ENCODE results near the gene ACOT4. TPM values are rescaled to one million over a fixed set of nuclear protein-coding genes. Genes with fewer than 3 reads are reported as not detected.

The ACOT4 gene, protein sequence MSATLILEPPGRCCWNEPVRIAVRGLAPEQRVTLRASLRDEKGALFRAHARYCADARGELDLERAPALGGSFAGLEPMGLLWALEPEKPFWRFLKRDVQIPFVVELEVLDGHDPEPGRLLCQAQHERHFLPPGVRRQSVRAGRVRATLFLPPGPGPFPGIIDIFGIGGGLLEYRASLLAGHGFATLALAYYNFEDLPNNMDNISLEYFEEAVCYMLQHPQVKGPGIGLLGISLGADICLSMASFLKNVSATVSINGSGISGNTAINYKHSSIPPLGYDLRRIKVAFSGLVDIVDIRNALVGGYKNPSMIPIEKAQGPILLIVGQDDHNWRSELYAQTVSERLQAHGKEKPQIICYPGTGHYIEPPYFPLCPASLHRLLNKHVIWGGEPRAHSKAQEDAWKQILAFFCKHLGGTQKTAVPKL
- 0.77 and 1.4 TPM in 2 replicates for total RNA-seq

DNA sequence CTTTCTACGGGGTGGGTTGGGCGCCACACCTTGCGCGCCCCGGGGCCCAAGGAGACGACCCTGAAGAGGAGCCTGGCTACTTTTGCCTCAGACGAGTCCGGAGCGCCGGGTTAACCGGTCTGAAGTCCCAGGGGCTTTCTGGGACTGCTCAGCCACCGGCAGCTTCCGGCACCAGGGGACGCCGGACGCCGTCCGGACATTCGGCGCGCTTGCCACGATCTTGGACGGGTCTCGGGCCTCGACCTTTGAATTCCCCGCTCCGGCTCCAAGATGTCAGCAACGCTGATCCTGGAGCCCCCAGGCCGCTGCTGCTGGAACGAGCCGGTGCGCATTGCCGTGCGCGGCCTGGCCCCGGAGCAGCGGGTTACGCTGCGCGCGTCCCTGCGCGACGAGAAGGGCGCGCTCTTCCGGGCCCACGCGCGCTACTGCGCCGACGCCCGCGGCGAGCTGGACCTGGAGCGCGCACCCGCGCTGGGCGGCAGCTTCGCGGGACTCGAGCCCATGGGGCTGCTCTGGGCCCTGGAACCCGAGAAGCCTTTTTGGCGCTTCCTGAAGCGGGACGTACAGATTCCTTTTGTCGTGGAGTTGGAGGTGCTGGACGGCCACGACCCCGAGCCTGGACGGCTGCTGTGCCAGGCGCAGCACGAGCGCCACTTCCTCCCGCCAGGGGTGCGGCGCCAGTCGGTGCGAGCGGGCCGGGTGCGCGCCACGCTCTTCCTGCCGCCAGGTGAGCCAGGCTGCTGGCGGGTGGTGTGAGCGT, at the start of gene ACOT4:
ACOT4 (plus strand) TSS at position 184 of the 760 bp plus-strand sequence; CDS start at position 271, 87 bp downstream.

DNA sequence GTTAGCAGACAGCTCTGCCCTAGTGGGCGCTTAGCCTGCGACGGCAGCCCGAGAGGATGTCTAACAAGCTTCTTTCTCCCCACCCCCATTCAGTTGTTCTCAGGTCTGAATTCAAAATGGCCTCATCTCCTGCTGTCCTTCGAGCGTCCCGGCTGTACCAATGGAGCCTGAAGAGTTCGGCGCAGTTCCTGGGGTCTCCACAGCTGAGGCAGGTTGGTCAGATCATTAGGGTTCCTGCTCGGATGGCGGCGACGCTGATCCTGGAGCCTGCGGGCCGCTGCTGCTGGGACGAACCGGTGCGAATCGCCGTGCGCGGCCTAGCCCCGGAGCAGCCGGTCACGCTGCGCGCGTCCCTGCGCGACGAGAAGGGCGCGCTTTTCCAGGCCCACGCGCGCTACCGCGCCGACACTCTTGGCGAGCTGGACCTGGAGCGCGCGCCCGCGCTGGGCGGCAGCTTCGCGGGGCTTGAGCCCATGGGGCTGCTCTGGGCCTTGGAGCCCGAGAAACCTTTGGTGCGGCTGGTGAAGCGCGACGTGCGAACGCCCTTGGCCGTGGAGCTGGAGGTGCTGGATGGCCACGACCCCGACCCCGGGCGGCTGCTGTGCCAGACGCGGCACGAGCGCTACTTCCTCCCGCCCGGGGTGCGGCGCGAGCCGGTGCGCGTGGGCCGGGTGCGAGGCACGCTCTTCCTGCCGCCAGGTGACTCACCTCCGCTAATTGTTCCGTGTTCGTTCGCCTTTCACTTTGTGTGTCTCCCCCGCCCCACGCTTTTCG, 22.3 kb upstream of the ACOT4 start, which contains the start of gene ACOT2:
ACOT2 (plus strand) TSS at position 29 of the 774 bp plus-strand sequence; CDS start at position 57, 28 bp downstream.

DNA sequence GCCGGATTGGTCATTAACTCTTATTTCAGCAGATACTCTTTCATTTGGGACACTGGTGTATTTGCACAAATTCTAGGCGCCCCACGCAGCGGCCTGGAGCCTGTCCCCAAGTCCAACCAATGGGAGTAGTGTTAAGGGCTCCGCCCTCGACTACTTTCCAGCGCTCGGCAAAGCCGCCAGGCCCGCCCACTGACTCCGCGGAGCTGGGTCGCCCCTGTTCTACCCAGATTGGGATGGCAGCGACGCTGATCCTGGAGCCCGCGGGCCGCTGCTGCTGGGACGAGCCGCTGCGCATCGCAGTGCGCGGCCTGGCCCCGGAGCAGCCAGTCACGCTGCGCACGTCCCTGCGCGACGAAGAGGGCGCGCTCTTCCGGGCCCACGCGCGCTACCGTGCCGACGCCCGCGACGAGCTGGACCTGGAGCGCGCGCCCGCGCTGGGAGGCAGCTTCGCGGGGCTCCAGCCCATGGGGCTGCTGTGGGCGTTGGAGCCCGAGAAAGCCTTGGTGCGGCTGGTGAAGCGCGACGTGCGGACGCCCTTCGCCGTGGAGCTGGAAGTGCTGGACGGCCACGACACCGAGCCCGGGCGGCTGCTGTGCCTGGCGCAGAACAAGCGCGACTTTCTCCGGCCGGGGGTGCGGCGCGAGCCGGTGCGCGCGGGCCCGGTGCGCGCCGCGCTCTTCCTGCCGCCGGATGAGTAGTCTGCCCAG, 20.8 kb downstream of the ACOT4 start, which contains the start of gene ACOT6:
ACOT6 (plus strand) TSS at position 179 of the 707 bp plus-strand sequence; CDS start at position 234, 55 bp downstream.

DNA sequence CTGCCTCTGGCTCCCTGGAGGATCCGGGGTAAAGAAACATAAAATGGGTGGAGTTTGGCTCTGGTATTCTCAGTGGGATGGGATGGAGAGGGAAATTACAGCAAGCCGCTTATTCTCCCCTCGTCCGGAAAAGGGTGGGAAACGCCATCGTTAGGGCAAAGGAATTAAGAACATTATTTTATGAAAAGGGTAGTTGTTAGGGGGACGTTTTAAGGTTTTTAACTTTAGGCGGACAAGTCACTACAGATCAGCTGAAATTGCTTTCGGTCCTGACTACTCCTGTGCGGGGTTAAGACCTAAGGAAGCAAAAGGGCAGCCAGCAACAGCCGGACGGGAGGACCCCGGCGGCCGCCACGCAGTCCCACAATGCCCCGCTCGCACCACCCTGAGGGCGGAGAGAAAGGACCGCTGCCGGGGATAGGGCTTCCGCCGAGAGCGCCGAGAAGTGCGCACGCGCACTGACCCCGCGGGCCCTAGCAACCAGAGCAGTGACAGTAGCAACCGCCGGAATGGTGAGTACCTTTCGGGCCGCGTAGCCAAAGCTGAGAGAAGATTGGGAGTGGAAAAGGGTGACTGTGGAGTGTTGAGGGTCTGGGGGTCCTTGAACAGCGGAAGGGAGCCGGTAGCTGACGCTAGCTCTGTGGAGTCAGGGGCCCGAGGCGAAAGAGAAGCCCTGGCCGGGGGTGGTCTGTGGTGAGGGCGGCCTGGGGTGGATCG, 53.0 kb downstream of the ACOT4 start, which contains the start of gene DNAL1:
DNAL1 (plus strand) TSS at position 456 of the 717 bp plus-strand sequence; CDS start at position 510, 54 bp downstream.

Other genes starting within 250 kb of the ACOT4 start
- gene NUMB, start 133.3 kb upstream of the ACOT4 start, total RNA-seq, result 29.3 and 46.4 TPM in 2 replicates
- 13.8 and 25.1 TPM in 2 replicates for gene RIOX1, start 100.9 kb upstream of the ACOT4 start, total RNA-seq
- 1.7 and 4.5 TPM in 2 replicates for gene ACOT1, start 54.7 kb upstream of the ACOT4 start, total RNA-seq
- gene HEATR4, start 32.9 kb upstream of the ACOT4 start, total RNA-seq, result 0.19 and 0.28 TPM in 2 replicates
- gene ACOT2, start 22.7 kb upstream of the ACOT4 start, total RNA-seq, result 23.8 and 30.2 TPM in 2 replicates
- gene ACOT6, start 20.6 kb downstream of the ACOT4 start, total RNA-seq, result 0.28 TPM in 1 of 2 replicates, not detected in the other
- gene DNAL1, start 53.1 kb downstream of the ACOT4 start, total RNA-seq, result 7.5 and 11.0 TPM in 2 replicates
- 16.1 and 21.3 TPM in 2 replicates for gene PNMA1, start 122.5 kb downstream of the ACOT4 start, total RNA-seq

Measured in regular cardiac myocyte (primary cell).